ENCODE measurements around the gene BTBD10. TPM values are rescaled to one million over a fixed set of nuclear protein-coding genes. Genes with fewer than 3 reads are reported as not detected.
"Not testable (repeated sequence)": the region's sequence is repeated elsewhere in the genome, so short reads cannot be mapped to it uniquely, and the experiment has no call there.

The BTBD10 gene
- total and polyA plus RNA-seq, 3 experiments from 2014 or later: 14.3 to 27.3 (median 24.1) TPM

DNA sequence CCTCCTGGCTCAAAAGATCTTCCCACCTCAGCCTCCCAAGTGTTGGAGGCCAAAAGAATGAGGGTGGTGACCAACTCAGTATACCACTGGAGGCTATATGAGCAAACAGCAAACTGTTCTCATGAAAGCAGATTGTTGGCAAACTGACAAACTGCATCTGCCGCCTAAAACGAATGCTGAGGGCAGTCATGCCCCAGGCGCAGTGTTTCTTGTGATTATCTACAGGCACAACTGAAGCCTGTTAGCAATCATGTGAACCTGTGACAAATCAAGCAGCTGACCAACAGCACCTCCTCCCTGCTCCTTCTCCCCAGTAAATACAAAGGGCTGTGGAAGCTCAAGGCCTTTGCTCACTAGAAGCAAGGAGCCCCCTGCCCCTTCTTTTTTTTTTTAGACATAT lies 47.8 kb downstream of the BTBD10 start:
- H3K27ac Mint-ChIP-seq: no peak overlapping the region

DNA sequence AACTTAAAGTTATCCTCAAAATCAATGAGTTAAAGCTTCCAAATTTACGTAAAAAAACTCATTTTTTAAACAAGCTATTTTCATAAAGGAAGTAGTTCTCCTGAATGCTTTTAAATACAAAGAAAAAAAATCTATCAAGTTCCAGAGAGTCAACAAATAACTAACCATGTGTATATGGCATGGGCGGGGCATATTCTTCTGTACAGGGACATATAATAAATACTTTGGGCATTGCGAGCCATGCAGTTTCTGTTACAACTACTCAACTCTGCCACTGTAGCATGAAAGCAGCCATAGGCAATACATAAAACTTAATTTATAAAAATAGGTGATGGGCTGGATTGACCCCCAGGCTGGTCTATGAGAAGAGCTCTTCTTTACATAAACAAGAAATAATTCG lies 57.8 kb downstream of the BTBD10 start:
- H3K36me3 Mint-ChIP-seq: peaks cover 19 to 53% (median 34%) of the 10 kb centered on the region in 3 donors
- no peaks in the 10 kb centered on the region for H3K27me3 Mint-ChIP-seq
- peaks cover 0 to 1% (median 0%) of the 10 kb centered on the region in 3 donors for H3K4me1 Mint-ChIP-seq
- no peaks in the 10 kb centered on the region for H3K27me3 ChIP-seq (ENCODE audit: insufficient read depth, low read length, poor library complexity, severe bottlenecking)
- no peaks in the 10 kb centered on the region for H3K9me3 Mint-ChIP-seq
- no peaks in the 10 kb centered on the region for H3K36me3 ChIP-seq (ENCODE audit: insufficient read depth, low read length)
- ChIA-PET POLR2A (no interaction called here), CTCF (no interaction called here)
- H3K27ac ChIP-seq (ENCODE audit: low read depth, low read length): no peak overlapping the region
- DNase-seq: no peak
- H3K4me3 Mint-ChIP-seq: no peak overlapping the region
- no peaks in the 10 kb centered on the region for H3K4me1 ChIP-seq (ENCODE audit: insufficient read depth, low read length)
- H3K27ac Mint-ChIP-seq: no peak overlapping the region
- no peak overlapping the region for H3K4me3 ChIP-seq (ENCODE audit: low read length)
- H3K9me3 ChIP-seq (ENCODE audit: low read length): no peaks in the 10 kb centered on the region

More for the DNA sequence above, 47.8 kb downstream of the BTBD10 start:
- H3K36me3 ChIP-seq (ENCODE audit: insufficient read depth, low read length): peaks cover 13% of the 10 kb centered on the region
- Mint-ChIP-seq H3K4me3 (no peak overlapping the region), H3K27me3 (no peaks in the 10 kb centered on the region), H3K36me3 (peaks cover 19 to 76% (median 20%) of the 10 kb centered on the region in 3 donors), H3K4me1 (peaks cover 0 to 6% (median 4%) of the 10 kb centered on the region in 3 donors), H3K9me3 (no peaks in the 10 kb centered on the region)
- DNase-seq: no peak
- H3K27me3 ChIP-seq (ENCODE audit: insufficient read depth, low read length, poor library complexity, severe bottlenecking): no peaks in the 10 kb centered on the region
- H3K27ac ChIP-seq (ENCODE audit: low read depth, low read length): no peak overlapping the region
- H3K4me3 ChIP-seq (ENCODE audit: low read length): no peak overlapping the region
- POLR2A ChIA-PET: no interaction called here
- no peaks in the 10 kb centered on the region for H3K4me1 ChIP-seq (ENCODE audit: insufficient read depth, low read length)
- CTCF ChIA-PET: interaction anchor here (0.7 kb wide), 1 partner anchor 47 kb away, joined by 4 read pairs; no protein-coding TSS in a partner anchor
- H3K9me3 ChIP-seq (ENCODE audit: low read length): no peaks in the 10 kb centered on the region

DNA sequence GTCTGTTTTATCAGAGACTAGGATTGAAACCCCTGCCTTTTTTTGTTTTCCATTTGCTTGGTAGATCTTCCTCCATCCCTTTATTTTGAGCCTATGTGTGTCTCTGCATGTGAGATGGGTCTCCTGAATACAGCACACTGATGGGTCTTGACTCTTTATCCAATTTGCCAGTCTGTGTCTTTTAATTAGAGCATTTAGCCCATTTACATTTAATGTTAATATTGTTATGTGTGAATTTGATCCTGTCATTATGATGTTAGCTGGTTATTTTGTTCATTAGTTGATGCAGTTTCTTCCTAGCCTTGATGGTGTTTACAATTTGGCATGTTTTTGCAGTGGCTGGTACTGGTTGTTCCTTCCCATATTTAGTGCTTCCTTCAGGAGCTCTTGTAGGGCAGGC lies 64.7 kb downstream of the BTBD10 start:
- H3K4me3 Mint-ChIP-seq; H3K4me1 Mint-ChIP-seq; H3K27ac Mint-ChIP-seq; POLR2A ChIA-PET; H3K36me3 ChIP-seq (ENCODE audit: insufficient read depth, low read length); H3K27ac ChIP-seq (ENCODE audit: low read depth, low read length); H3K9me3 ChIP-seq (ENCODE audit: low read length); H3K4me3 ChIP-seq (ENCODE audit: low read length); H3K27me3 ChIP-seq (ENCODE audit: insufficient read depth, low read length, poor library complexity, severe bottlenecking); DNase-seq; H3K27me3 Mint-ChIP-seq; CTCF ChIA-PET; H3K4me1 ChIP-seq (ENCODE audit: insufficient read depth, low read length): not testable (repeated sequence)
- Mint-ChIP-seq H3K36me3 (peaks cover 16 to 36% (median 19%) of the 10 kb centered on the region in 3 donors), H3K9me3 (peaks cover 0 to 12% (median 2%) of the 10 kb centered on the region in 5 donors)

DNA sequence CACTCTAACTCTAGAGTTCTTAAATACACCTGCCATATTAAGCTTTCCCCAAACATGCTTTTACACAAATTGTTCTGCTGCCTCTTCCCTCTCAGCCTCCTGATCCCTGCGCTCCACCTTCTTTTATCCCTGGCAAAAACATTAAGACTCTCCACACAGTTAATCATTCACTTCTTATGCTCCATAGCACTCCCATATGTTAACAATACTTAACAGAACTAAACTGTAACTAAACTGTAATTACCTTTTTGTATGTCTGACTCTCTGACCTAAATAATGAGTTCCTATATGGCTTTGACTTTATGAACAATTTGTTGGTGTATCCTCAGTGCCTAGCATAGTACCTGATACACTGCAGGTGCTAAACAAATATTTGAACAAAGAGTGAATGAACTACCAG lies 71.8 kb downstream of the BTBD10 start:
- CTCF ChIA-PET: no interaction called here
- peak overlapping the region in 6 of 8 donors; percentile 8 to 73 (median 30) for H3K27ac Mint-ChIP-seq

DNA sequence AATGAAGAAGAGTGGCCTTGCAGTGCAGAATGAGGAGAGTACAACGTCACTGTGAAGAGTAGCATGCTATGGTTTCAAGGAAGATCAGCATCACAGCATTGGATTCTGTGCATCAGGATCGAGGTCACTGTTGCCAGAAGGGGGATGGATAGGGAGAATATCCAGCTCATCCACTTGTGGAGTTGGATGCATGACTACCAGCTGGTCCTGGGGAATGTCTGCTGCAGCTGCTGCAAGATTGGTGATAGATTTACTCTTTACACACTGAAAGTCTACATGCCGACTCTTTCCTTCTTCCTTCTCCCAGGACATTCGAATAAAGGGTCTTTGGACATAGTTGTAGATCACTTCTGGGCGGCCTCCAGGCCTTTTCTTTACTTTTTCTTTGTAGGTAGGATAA lies 74.3 kb downstream of the BTBD10 start:
- Mint-ChIP-seq H3K27ac (peak overlapping the region in 5 of 8 donors; percentile 2 to 59 (median 33)), H3K36me3 (peaks cover 0 to 67% (median 12%) of the 10 kb centered on the region in 3 donors), H3K4me1 (peaks cover 2 to 7% (median 2%) of the 10 kb centered on the region in 3 donors), H3K4me3 (no peak overlapping the region), H3K27me3 (no peaks in the 10 kb centered on the region), H3K9me3 (no peaks in the 10 kb centered on the region)
- Histone ChIP-seq H3K9me3 (ENCODE audit: low read length) (no peaks in the 10 kb centered on the region), H3K27me3 (ENCODE audit: insufficient read depth, low read length, poor library complexity, severe bottlenecking) (no peaks in the 10 kb centered on the region), H3K4me3 (ENCODE audit: low read length) (no peak overlapping the region), H3K27ac (ENCODE audit: low read depth, low read length) (no peak overlapping the region), H3K36me3 (ENCODE audit: insufficient read depth, low read length) (peaks cover 13% of the 10 kb centered on the region), H3K4me1 (ENCODE audit: insufficient read depth, low read length) (no peaks in the 10 kb centered on the region)
- no peak for DNase-seq
- ChIA-PET POLR2A (no interaction called here), CTCF (no interaction called here)

More for the DNA sequence above, 71.8 kb downstream of the BTBD10 start:
- no peak overlapping the region for H3K4me3 ChIP-seq (ENCODE audit: low read length)
- no peaks in the 10 kb centered on the region for H3K9me3 ChIP-seq (ENCODE audit: low read length)
- peaks cover 13% of the 10 kb centered on the region for H3K36me3 ChIP-seq (ENCODE audit: insufficient read depth, low read length)
- peaks cover 0 to 50% (median 10%) of the 10 kb centered on the region in 3 donors for H3K36me3 Mint-ChIP-seq
- H3K27me3 ChIP-seq (ENCODE audit: insufficient read depth, low read length, poor library complexity, severe bottlenecking): no peaks in the 10 kb centered on the region
- no peak overlapping the region for H3K4me3 Mint-ChIP-seq
- H3K9me3 Mint-ChIP-seq: peaks cover 0 to 1% (median 0%) of the 10 kb centered on the region in 5 donors
- POLR2A ChIA-PET: no interaction called here
- no peaks in the 10 kb centered on the region for H3K27me3 Mint-ChIP-seq
- no peak for DNase-seq
- H3K4me1 Mint-ChIP-seq: peaks cover 0 to 4% (median 2%) of the 10 kb centered on the region in 3 donors
- H3K27ac ChIP-seq (ENCODE audit: low read depth, low read length): no peak overlapping the region
- no peaks in the 10 kb centered on the region for H3K4me1 ChIP-seq (ENCODE audit: insufficient read depth, low read length)

DNA sequence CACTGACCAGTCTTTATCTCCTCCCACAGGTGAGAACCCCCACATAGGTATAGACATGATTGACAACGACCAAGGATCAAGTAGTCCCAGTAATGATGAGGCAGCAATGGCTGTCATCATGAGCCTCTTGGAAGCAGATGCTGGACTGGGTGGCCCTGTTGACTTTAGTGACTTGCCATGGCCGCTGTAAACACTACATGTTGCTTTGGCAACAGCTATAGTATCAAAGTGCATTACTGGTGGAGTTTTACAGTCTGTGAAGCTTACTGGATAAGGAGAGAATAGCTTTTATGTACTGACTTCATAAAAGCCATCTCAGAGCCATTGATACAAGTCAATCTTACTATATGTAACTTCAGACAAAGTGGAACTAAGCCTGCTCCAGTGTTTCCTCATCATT lies 76.5 kb downstream of the BTBD10 start:
- H3K36me3 ChIP-seq (ENCODE audit: insufficient read depth, low read length): peaks cover 13% of the 10 kb centered on the region
- no peak overlapping the region for H3K4me3 Mint-ChIP-seq
- H3K9me3 ChIP-seq (ENCODE audit: low read length): no peaks in the 10 kb centered on the region
- no peaks in the 10 kb centered on the region for H3K9me3 Mint-ChIP-seq
- H3K4me1 Mint-ChIP-seq: peaks cover 2 to 7% (median 5%) of the 10 kb centered on the region in 3 donors
- H3K36me3 Mint-ChIP-seq: peaks cover 0 to 86% (median 21%) of the 10 kb centered on the region in 3 donors
- H3K27me3 ChIP-seq (ENCODE audit: insufficient read depth, low read length, poor library complexity, severe bottlenecking): no peaks in the 10 kb centered on the region
- no peaks in the 10 kb centered on the region for H3K4me1 ChIP-seq (ENCODE audit: insufficient read depth, low read length)
- no peaks in the 10 kb centered on the region for H3K27me3 Mint-ChIP-seq
- POLR2A ChIA-PET: no interaction called here
- H3K27ac ChIP-seq (ENCODE audit: low read depth, low read length): no peak overlapping the region
- H3K4me3 ChIP-seq (ENCODE audit: low read length): no peak overlapping the region
- no peak for DNase-seq
- H3K27ac Mint-ChIP-seq: peak overlapping the region in 5 of 8 donors; percentile 1 to 64 (median 32)
- CTCF ChIA-PET: interaction anchor here (1.0 to 1.3 kb wide), 2 partner anchors 138 to 422 kb away, joined by 3 read pairs; no protein-coding TSS in a partner anchor

DNA sequence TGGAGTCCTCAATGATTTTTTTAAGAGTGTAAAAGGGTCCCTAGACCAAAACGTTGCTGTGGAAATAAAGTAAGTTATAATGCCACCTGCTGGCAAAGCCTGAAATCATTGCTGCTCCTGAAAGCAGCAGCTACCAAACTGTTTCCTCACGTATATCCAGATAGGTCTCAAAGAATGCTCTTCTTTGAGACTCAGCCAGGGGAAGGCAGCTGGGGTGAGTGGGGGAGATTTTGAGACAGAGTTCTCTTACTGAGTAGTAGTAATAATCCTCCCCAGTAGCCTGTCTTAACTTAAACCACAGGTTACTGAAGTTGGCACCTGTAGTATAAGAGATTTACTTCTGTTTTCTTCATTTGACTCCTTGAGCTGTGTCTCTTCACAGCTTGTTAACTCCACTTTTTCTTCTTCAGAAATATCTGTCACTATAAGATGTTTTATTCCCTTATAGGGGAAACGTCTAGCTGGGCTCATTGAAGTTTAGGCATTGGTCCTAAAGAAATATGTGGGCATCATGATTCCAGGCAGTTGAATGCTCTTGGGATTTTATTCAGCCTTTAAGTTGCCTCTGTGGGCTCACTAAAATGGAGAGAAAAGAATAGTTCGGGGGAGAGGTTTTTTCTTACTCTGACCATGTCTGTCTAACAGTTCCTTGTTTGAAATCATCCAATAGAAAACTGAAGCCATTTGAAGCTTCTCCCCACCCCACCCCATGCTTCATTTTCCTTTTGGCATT lies 77.9 kb downstream of the BTBD10 start:
- POLR2A ChIA-PET: no interaction called here

DNA sequence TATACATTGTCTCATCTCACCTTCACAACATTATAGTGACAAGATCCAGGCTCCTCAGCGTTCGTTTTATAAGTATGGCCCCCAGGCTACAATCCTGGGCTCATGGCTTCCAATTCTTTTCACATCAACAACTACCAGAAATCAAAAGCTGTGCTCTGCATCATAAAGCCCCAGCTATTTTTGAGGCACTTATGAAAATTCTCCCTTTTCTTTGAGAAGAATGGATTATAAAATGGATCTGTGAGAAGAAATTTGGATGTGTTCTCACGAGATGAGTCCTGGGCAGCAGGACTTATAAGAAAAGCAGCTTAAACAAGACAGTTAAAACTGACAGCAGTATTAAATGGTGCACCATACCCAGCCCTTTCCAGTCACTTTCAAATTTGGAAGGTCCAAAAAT lies 80.3 kb downstream of the BTBD10 start:
- Histone ChIP-seq H3K27ac (ENCODE audit: low read depth, low read length) (no peak overlapping the region), H3K4me3 (ENCODE audit: low read length) (no peak overlapping the region), H3K4me1 (ENCODE audit: insufficient read depth, low read length) (no peaks in the 10 kb centered on the region), H3K36me3 (ENCODE audit: insufficient read depth, low read length) (peaks cover 37% of the 10 kb centered on the region), H3K9me3 (ENCODE audit: low read length) (no peaks in the 10 kb centered on the region), H3K27me3 (ENCODE audit: insufficient read depth, low read length, poor library complexity, severe bottlenecking) (no peaks in the 10 kb centered on the region)
- CTCF ChIA-PET: interaction anchor here (1.3 kb wide), 1 partner anchor 22 kb away, joined by 4 read pairs; no protein-coding TSS in a partner anchor
- POLR2A ChIA-PET: no interaction called here
- no peaks in the 10 kb centered on the region for H3K9me3 Mint-ChIP-seq
- no peak overlapping the region for H3K4me3 Mint-ChIP-seq
- H3K27ac Mint-ChIP-seq: peak overlapping the region in 4 of 8 donors; percentile 15 to 84 (median 32)
- DNase-seq: no peak
- no peaks in the 10 kb centered on the region for H3K27me3 Mint-ChIP-seq
- H3K4me1 Mint-ChIP-seq: peaks cover 0 to 5% (median 3%) of the 10 kb centered on the region in 3 donors
- H3K36me3 Mint-ChIP-seq: peaks cover 6 to 93% (median 26%) of the 10 kb centered on the region in 3 donors

More for the DNA sequence above, 77.9 kb downstream of the BTBD10 start:
- DNase-seq: peak in 1 of 5 donors; percentile 8
- Mint-ChIP-seq H3K4me3 (no peak overlapping the region), H3K9me3 (no peaks in the 10 kb centered on the region), H3K27ac (peak overlapping the region in 7 of 8 donors; percentile 34 to 76 (median 61)), H3K27me3 (no peaks in the 10 kb centered on the region), H3K4me1 (peaks cover 2 to 7% (median 5%) of the 10 kb centered on the region in 3 donors), H3K36me3 (peaks cover 0 to 93% (median 21%) of the 10 kb centered on the region in 3 donors)
- H3K4me1 ChIP-seq (ENCODE audit: insufficient read depth, low read length): no peaks in the 10 kb centered on the region
- no peak overlapping the region for H3K4me3 ChIP-seq (ENCODE audit: low read length)
- H3K9me3 ChIP-seq (ENCODE audit: low read length): no peaks in the 10 kb centered on the region
- H3K27ac ChIP-seq (ENCODE audit: low read depth, low read length): no peak overlapping the region
- peaks cover 24% of the 10 kb centered on the region for H3K36me3 ChIP-seq (ENCODE audit: insufficient read depth, low read length)
- H3K27me3 ChIP-seq (ENCODE audit: insufficient read depth, low read length, poor library complexity, severe bottlenecking): no peaks in the 10 kb centered on the region
- CTCF ChIA-PET: interaction anchor here (0.8 to 1.3 kb wide), 3 partner anchors 40 to 421 kb away, joined by 3 to 4 read pairs (median 3); no protein-coding TSS in a partner anchor
